Cerebellar cortex (tissue), 1 donor: ENCODE data around the gene EXOC4.
"Not testable (repeated sequence)": the region's sequence is repeated elsewhere in the genome, so short reads cannot be mapped to it uniquely, and the experiment has no call there.

Experiments
- DNase-seq: peaks from one replicate; pipeline ENCODE4 v3.0.0-alpha.2; 2015; ENCODE audit warnings: low spot score

EXOC4 gene

DNA sequence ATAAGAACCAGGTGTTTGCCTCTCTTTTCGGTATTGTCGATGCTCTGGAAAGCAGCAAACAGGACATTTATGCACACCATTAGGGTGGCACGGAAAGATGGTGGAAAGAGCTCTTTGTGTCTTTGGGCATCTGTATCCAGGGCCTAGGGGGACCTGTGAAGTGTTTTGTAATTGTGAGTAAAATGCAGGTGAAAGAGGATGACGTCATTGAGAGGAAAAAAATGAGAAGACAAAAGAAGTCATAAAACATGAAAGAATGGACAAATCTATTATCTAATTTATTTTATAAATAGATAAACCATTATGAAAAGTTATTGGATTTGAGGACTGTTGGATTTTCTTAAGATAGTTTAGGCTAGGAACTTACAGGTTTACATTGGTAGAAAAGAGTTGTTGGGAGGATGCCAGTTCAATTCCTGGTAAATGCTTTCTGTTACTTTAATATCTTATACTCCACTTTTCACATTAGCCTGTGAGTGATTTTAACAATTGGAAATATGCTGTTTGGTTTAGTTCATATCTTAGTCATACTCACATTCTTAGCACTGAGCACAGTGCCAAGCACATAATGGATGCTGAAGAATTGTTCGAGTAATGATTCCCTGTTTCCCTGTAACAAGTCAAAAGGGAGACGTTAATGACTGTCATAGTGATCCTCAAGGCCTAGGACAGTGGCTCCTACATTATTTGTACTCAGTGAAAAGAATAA lies 62.6 kb downstream of the EXOC4 start:
- no peak for DNase-seq

DNA sequence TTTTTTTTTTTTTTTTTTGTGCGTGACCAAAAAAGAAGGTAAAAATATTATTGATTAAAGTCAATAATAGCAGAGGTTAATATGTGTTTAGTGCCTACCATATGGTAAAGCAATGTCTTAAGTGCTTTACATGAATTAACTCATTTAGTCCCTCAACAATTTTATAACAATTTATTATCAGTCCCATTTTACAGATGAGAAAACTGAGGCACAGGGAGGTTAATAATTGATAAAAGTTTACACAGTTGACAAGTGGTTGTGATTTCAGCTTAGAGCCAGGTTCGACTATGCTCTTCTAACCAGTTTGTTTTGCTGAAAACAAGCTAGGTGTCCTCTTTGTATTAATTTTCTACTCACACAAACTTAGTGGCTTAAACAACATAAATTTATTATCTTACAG lies 67.0 kb downstream of the EXOC4 start:
- no peak for DNase-seq

GRCh38 chr7:133320891-133321290 lies 68.0 kb downstream of the EXOC4 start:
- DNase-seq, result no peak

- DNase-seq, result not testable (repeated sequence)
These were observed 68.5 kb downstream of the EXOC4 start for GRCh38 chr7:133321366-133321765.

GRCh38 chr7:133326745-133327144 lies 73.9 kb downstream of the EXOC4 start:
- not testable (repeated sequence) for DNase-seq

- not testable (repeated sequence) for DNase-seq
These were observed 75.1 kb downstream of the EXOC4 start for GRCh38 chr7:133328021-133328420.

DNA sequence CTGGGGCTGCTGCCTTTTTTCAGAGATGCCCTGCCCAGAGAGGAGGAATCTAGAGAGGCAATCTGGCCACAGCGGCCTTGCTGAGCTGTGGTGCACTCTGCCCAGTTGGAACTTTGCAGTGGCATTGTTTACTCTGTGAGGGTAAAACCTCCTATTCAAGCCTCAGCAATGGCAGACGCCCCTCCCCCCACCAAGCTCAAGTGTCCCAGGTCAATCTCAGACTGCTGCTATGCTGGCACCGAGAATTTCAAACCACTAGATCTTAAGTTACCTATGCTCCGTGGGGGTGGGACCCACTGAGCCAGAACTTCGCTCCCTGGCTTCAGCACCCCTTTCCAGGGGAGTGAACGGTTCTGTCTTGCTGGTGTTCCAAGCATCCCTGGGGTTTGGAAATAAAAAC lies 77.2 kb downstream of the EXOC4 start:
- no peak for DNase-seq

DNA sequence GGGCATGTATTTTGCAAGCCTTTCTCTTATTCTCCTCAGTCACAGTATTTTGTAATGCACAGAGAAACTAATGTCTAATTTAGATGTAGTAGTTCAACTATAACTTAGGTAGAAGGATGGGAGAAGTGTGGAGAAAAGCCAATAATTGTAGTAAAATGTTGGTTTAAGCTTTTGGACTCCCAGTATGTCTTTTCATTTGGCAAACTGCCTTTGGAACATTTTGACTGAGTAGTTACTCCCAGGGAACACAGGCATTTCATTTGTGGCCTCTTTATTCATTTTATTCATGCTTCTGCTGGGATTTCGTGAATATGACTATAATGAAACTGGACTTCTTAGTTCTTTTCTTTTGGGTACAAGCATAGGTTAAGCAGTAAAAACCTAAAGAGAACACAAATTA lies 79.0 kb downstream of the EXOC4 start:
- peak; percentile 28 for DNase-seq

DNA sequence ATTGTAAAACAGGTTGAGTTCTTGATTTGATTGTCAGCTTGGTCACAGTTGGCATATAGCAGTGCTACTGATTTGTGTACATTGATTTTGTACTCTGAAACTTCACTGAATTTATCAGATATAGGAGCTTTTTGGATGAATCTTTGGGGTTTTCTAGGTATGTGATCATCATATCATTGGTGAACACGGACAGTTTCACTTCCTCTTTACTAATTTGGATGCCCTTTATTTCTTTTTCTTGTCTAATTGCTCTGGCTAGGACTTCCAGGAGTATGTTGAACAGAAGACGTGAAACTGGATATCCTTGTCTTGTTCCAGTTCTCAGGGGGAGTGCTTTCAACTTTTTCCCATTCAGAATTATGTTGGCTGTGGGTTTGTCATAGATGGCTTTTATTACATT lies 86.9 kb downstream of the EXOC4 start:
- no peak for DNase-seq

DNA sequence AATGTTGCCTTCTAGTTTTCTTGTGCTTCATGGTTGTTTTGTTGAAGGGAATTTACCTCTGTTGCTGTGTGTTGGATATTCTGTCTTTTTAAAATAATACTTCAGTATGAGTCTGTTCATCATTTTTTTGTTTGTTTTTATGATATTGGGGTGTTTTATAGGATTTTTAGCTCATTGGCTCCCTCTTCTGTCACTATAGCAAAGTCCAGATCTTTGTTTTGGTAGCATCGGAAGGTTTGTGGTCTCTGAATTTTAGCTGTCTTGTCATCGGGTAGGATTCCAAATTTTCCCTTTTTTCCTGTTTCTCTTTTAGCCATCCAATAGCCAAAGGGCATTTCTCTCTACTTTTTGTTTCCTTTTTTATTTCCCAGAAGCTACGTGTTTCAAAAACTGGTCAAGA lies 91.4 kb downstream of the EXOC4 start:
- DNase-seq, result no peak

- DNase-seq, result no peak
These were observed 93.0 kb downstream of the EXOC4 start for GRCh38 chr7:133345690-133346421.

DNA sequence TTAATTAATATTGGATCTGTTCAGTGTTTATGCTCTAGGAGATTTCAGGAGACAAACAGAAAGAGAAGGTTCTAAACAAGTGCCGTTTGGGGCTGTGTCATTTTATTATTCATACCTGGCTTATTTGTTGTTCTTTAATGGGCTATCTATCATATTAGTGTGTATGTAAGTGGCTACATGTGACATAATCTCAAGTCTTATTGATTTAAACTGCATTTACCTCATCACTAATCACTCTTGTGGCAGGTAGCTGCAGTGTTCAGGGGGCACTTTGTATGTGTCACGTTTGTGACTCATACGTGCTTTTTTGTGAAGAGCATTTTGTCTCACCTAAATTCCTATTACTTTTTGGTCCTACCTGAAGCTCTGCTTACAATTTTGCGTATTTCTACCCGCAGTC lies 95.4 kb downstream of the EXOC4 start:
- no peak for DNase-seq

- no peak for DNase-seq
These were observed 96.2 kb downstream of the EXOC4 start for GRCh38 chr7:133349101-133349500.

- DNase-seq, result no peak
These were observed 99.6 kb downstream of the EXOC4 start for GRCh38 chr7:133352430-133352829.

DNA sequence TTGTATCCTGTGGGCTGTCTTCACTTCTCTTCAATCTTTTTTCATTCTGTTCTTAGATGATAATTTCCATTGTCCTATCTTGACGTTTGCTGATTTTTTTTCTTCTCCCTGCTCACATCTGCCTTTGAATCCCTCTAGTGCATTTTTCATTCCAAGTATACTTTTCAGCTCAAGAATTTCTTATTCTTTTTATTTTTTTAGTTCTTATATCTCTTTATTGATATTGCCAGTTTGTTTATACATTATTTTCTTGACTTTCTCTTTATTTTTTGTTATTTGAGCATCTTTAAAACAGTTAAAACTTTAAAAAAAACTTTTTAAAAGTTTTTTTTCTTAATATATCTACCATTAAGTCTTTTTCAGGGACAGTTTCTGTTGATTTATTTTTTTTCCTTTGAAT lies 100.9 kb downstream of the EXOC4 start:
- DNase-seq, result no peak

DNA sequence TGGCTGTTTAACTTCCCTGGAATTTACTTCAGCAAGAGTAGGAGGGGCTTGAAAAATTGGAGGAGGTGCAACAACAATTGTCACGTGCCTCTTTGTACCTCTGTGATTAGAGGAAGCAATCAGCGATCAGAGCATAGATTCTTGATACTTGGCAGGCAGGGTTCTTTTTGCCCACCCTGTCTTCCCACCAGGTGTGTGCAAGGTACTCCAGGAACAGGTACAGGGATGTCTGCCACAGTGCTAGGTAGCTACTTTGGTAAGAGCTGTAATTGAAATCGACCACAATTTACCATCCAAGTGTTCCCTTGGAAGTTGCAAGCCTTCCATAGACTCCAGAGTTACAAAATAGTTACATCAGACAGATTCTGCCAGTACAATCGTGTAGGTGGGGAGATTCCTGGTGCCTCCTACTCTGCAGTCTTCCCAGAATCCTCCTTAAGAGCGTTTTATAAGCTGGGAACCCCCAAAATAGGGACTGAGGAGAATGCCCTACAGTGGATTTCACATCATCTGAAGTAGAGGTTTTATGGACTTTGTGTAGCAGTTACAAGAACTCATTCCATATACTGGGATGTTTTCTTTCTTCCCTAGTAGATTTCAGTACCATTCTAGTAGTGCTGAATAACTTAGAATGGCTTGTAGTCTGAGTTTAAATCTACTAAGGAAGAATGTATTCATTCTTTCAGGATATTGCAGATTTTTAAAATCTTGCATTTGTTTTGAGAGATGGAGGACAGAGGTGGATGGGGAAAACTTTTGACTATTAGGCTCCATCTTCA lies 101.9 kb downstream of the EXOC4 start:
- DNase-seq, result no peak

DNA sequence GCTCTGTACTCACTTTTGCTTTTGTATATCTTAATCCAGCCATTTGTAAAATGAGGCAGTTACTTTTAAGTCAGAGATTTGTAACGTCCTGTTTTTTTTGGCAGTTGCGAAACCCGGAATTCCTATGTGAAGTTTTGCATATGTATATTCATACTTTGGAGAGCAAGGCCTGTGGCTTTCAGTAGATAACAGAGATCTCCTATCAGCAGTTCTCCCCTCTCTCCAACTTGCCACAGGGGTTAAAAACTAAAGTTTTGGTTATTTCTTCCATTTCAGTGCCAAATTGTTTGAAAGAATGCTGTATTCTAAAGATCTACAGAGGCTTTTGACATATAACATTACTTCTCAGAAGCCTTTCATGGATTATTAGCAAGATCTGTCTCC lies 102.4 kb downstream of the EXOC4 start:
- no peak for DNase-seq

GRCh38 chr7:133355822-133356221 lies 102.9 kb downstream of the EXOC4 start:
- DNase-seq, result no peak

DNA sequence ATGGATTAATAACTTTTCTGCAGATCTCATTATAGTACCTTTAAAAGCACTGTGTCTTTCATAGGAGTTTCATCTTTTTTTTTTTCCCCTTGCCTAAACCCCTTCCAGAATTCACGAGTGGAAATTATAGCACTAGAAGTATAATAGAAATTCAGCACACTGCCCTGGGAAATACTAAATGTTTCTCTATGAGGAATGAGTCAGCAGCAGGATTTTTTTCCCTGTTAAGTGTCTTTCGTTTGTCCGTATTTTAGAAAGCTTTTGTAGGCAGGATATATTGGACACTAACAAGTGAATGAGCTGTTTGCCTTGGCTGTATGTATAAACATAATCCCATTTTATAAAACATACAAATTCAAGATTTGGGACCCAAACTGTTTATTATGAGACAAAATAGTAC lies 105.8 kb downstream of the EXOC4 start:
- DNase-seq, result no peak

DNA sequence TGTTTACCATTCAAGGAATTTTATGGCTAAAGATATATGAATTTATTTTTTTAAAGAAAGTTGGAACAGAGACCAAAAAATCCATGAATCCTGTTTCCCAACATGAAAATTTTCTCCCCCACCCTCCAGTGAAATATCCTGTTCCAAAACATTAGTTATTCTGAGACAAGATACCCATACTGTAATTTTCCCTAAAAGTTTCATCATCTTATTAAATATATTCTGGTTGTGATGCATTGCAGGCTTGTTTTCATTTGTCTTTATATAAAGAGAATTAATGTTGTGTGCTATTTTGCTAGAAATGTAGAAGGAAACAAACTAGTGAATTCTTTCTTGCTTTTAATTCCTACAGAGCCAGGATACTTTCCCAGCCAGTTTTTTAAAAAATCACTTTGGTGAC lies 106.6 kb downstream of the EXOC4 start:
- DNase-seq, result no peak

DNA sequence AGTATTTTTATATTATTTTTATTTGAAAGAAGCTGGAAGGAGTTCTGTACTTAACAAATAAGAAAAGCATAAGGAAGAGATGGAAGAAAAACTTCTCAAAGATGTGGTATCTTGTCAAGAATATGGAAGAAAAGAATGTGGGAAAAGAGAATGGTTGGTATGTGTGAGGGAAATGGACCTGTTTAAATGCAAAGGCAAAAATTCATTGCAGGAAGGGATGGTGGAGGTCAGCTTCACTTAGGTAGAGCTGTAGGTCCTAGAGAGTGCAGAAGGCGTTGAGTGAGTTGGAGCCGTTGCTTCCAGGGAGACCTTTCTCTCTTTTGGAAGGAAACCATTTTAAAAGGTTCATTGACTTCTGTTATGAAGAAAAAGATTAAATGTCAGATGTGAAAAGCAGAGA lies 107.3 kb downstream of the EXOC4 start:
- no peak for DNase-seq

DNA sequence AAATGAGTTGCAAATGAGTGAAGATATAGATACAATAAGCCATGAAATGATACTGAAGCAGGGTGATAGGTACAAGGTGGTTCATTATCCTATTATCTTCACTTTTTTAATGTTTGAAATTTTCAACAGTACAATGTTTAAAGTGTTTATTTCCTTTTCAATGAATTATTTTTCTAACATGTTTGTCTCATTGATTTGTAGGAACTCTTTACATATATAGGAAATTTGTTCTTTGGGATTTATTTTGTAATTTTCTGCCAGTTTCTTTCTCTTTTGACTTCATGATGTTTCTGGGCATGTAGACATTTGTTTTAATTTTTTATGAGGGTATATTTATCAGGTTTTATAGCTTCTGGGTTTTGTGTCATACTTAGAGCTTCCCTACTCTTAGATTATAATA lies 108.9 kb downstream of the EXOC4 start:
- DNase-seq, result no peak
